HepG2 (cell line): ENCODE results near the gene ITGB2. TPM values are rescaled to one million over a fixed set of nuclear protein-coding genes. Genes with fewer than 3 reads are reported as not detected.

Experiments used
- HCFC1 ChIP-seq: fragments of 150-350 bp; IDR thresholded peaks from 2 replicates; pipeline ENCODE4 v1.6.1; 2014; ENCODE audit warnings: low read depth, low read length
- HNRNPL ChIP-seq: fragments of 200-400 bp; formaldehyde crosslinking; IDR thresholded peaks from 2 replicates; pipeline ENCODE4 v1.6.1; 2017; ENCODE audit warnings: mild to moderate bottlenecking, low read depth, low read length
- JARID2 ChIP-seq: sonication (generic); formaldehyde crosslinking; IDR thresholded peaks from 2 replicates; pipeline ENCODE4 v1.8.1; 2023; ENCODE audit warnings: missing genetic modification reagents, inconsistent platforms; ENCODE audit not compliant: insufficient replicate concordance
- MEF2D ChIP-seq: sonication (generic); formaldehyde crosslinking; IDR thresholded peaks from 2 replicates; pipeline ENCODE4 v1.5.1; 2020; ENCODE audit warnings: mild to moderate bottlenecking, missing genetic modification reagents
- NAIF1 ChIP-seq: sonication (generic); formaldehyde crosslinking; IDR thresholded peaks from 2 replicates; pipeline ENCODE4 v1.5.0; 2020; ENCODE audit warnings: mild to moderate bottlenecking, missing genetic modification reagents, borderline replicate concordance
- NR3C1 ChIP-seq: sonication (generic); formaldehyde crosslinking; IDR thresholded peaks from 2 replicates; pipeline ENCODE4 v1.4.0; 2020; ENCODE audit warnings: missing genetic modification reagents
- PHB2 ChIP-seq: fragments of 450-650 bp; IDR thresholded peaks from 2 replicates; pipeline ENCODE4 v1.6.1; 2018; ENCODE audit not compliant: partially characterized antibody
- RXRA ChIP-seq: sonication (generic); formaldehyde crosslinking; IDR thresholded peaks from 2 replicates; pipeline ENCODE4 v1.5.1; 2020; ENCODE audit warnings: missing genetic modification reagents
- SALL1 ChIP-seq: sonication (generic); formaldehyde crosslinking; IDR thresholded peaks from 2 replicates; pipeline ENCODE4 v1.8.0; 2022; ENCODE audit warnings: mild to moderate bottlenecking, missing genetic modification reagents
- SIN3B ChIP-seq: fragments of 150-350 bp; IDR thresholded peaks from 2 replicates; pipeline ENCODE4 v1.6.1; 2014; ENCODE audit warnings: low read length
- SMC3 ChIP-seq: IDR thresholded peaks from 2 replicates; pipeline ENCODE4 v1.6.1; 2011; ENCODE audit warnings: low read length, improper control_type of control experiment
- SOX13 ChIP-seq, 3 experiments: fragments of 450-650 bp in 1 of 3; sonication (generic) in 1 of 3; formaldehyde crosslinking in 1 of 3; IDR thresholded peaks in 2 of 3; conservative IDR thresholded peaks in 1 of 3; 2 replicates each; pipeline versions ENCODE4 v1.5.0 to v1.6.1; 2016 to 2020; ENCODE audit warnings: antibody characterized with exemption in 1 of 3, mild to moderate bottlenecking in 1 of 3, missing compliant biosample characterization in 1 of 3, missing genetic modification reagents in 1 of 3, moderate library complexity in 1 of 3
- XRCC5 ChIP-seq: fragments of 200-400 bp; formaldehyde crosslinking; optimal IDR thresholded peaks from 2 replicates; pipeline ENCODE3; 2017; ENCODE audit warnings: mild to moderate bottlenecking, low read length
- ZNF326 ChIP-seq: sonication (generic); formaldehyde crosslinking; IDR thresholded peaks from 2 replicates; pipeline ENCODE4 v1.4.0; 2020; ENCODE audit warnings: missing genetic modification reagents, borderline replicate concordance
- ZNF331 ChIP-seq: sonication (generic); formaldehyde crosslinking; IDR thresholded peaks from 2 replicates; pipeline ENCODE4 v1.4.0; 2020; ENCODE audit warnings: missing genetic modification reagents
- ZNF543 ChIP-seq: sonication (generic); formaldehyde crosslinking; IDR thresholded peaks from 2 replicates; pipeline ENCODE4 v1.4.0; 2020; ENCODE audit warnings: mild to moderate bottlenecking, missing genetic modification reagents
- ZNF552 ChIP-seq: sonication (generic); formaldehyde crosslinking; IDR thresholded peaks from 2 replicates; pipeline ENCODE4 v1.9.0; 2022; ENCODE audit warnings: missing genetic modification reagents, mild to moderate bottlenecking, borderline replicate concordance
- ZNF605 ChIP-seq: sonication (generic); formaldehyde crosslinking; IDR thresholded peaks from 2 replicates; pipeline ENCODE4 v1.8.0; 2022; ENCODE audit warnings: mild to moderate bottlenecking, missing genetic modification reagents
- polyA plus RNA-seq, 8 experiments: library from polyadenylated mRNA; depleted of rRNA in 3 of 8; stranded (reverse) in 7 of 8; unstranded in 1 of 8; fragments of >200 nt; fragmentation: Illumina TruSeq in 4 of 8; extraction: Trizol in 4 of 8; gene quantifications; 2 replicates each; pipeline versions ENCODE4 v1.2.1 to v1.2.3, GENCODE V29; 2011 to 2016; ENCODE audit warnings: low read depth in 4 of 8, missing spikeins in 1 of 8, mixed read lengths in 1 of 8; ENCODE audit not compliant: insufficient read depth in 1 of 8
- total RNA-seq, 5 experiments: library from RNA; depleted of rRNA; stranded (reverse); fragments of >200 nt; fragmentation: Illumina TruSeq; extraction: Trizol; gene quantifications; 2 replicates each; pipeline ENCODE4 v1.2.3, GENCODE V29; 2016; ENCODE audit warnings: low read depth in 1 of 5
- TF ChIP-seq, protein P1 (sequence below): sonication (generic); formaldehyde crosslinking; IDR thresholded peaks from 2 replicates; pipeline ENCODE4 v1.4.0; 2020; ENCODE audit warnings: mild to moderate bottlenecking, missing genetic modification reagents, borderline replicate concordance
- TF ChIP-seq, protein P2 (sequence below): sonication (generic); formaldehyde crosslinking; IDR thresholded peaks from 2 replicates; pipeline ENCODE4 v1.4.0; 2020; ENCODE audit warnings: missing genetic modification reagents, borderline replicate concordance
- TF ChIP-seq, protein P3 (sequence below): sonication (generic); formaldehyde crosslinking; IDR thresholded peaks from 2 replicates; pipeline ENCODE4 v1.4.0; 2020; ENCODE audit warnings: missing genetic modification reagents

Gene ITGB2
- total and polyA plus RNA-seq, 2 of the 13 experiments (the other 11 are each of a cell fraction or from before 2014, with no cell fraction given), result 4.2 to 18.0 TPM

DNA sequence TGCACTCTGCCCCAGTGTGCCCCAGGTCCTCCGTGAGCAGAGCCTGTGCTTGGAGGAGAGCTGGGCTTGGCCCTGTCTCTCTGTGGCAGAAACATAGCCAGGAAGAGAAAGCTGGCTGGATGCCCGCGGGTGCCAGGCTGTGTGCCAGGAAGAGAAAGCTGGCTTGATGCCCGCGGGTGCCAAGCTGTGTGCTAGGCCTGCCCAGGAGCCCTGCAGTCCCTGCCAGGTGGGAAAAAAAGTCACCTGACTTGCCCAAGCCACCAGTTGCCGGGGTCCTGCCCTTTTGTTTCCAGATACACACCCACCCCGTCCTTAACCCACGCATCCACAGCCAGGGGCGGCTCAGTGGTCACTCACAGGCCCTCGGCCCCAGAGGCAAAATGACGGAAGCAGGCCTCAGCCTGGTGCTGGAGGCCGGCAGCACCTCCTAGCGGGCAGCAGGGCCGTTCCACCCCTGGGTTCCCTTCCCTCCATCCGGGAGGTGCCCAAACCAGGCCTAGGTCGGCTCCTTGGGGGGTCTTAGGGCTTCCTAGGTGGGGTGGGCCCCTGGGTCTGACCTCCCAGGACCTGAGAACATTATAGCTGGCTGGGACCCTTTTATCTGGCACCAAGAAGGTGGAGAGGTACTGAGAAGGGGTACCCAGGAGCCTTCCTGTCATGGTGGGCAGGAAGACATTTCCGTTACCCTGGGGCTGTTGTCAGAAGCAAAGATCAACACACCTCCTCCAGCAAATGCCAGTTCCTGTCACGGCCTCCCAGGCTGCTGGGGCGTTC is 9.1 kb downstream of the ITGB2 start (continued):
- 0 out of 2 replicates have a peak, but pooled peaks have one; percentile 31 for TF ChIP-seq HCFC1
- TF ChIP-seq ZNF552 (CRISPR knock-in tag), result no peak
- TF ChIP-seq HNRNPL, result peak; percentile 99
- no peak for TF ChIP-seq SOX13 (IDR thresholded peaks at IDR 0.05)
- TF ChIP-seq SOX13 (CRISPR knock-in tag; conservative IDR thresholded peaks at IDR 0.05 in 1 of 2, IDR thresholded peaks at IDR 0.05 in 1 of 2), result no peak
- TF ChIP-seq SALL1, result no peak
- TF ChIP-seq XRCC5, result peak; percentile 75
- TF ChIP-seq NAIF1 (CRISPR knock-in tag), result no peak
- peak; percentile 19; the same call in 1 of the 2 replicates for TF ChIP-seq SIN3B
- TF ChIP-seq ZNF605, result no peak
- no peak for TF ChIP-seq ZNF331 (CRISPR knock-in tag)
- TF ChIP-seq, protein P1, sequence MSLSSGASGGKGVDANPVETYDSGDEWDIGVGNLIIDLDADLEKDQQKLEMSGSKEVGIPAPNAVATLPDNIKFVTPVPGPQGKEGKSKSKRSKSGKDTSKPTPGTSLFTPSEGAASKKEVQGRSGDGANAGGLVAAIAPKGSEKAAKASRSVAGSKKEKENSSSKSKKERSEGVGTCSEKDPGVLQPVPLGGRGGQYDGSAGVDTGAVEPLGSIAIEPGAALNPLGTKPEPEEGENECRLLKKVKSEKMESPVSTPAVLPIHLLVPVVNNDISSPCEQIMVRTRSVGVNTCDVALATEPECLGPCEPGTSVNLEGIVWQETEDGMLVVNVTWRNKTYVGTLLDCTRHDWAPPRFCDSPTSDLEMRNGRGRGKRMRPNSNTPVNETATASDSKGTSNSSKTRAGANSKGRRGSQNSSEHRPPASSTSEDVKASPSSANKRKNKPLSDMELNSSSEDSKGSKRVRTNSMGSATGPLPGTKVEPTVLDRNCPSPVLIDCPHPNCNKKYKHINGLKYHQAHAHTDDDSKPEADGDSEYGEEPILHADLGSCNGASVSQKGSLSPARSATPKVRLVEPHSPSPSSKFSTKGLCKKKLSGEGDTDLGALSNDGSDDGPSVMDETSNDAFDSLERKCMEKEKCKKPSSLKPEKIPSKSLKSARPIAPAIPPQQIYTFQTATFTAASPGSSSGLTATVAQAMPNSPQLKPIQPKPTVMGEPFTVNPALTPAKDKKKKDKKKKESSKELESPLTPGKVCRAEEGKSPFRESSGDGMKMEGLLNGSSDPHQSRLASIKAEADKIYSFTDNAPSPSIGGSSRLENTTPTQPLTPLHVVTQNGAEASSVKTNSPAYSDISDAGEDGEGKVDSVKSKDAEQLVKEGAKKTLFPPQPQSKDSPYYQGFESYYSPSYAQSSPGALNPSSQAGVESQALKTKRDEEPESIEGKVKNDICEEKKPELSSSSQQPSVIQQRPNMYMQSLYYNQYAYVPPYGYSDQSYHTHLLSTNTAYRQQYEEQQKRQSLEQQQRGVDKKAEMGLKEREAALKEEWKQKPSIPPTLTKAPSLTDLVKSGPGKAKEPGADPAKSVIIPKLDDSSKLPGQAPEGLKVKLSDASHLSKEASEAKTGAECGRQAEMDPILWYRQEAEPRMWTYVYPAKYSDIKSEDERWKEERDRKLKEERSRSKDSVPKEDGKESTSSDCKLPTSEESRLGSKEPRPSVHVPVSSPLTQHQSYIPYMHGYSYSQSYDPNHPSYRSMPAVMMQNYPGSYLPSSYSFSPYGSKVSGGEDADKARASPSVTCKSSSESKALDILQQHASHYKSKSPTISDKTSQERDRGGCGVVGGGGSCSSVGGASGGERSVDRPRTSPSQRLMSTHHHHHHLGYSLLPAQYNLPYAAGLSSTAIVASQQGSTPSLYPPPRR (CRISPR knock-in tag), result peak; percentile 71
- TF ChIP-seq, protein P2, sequence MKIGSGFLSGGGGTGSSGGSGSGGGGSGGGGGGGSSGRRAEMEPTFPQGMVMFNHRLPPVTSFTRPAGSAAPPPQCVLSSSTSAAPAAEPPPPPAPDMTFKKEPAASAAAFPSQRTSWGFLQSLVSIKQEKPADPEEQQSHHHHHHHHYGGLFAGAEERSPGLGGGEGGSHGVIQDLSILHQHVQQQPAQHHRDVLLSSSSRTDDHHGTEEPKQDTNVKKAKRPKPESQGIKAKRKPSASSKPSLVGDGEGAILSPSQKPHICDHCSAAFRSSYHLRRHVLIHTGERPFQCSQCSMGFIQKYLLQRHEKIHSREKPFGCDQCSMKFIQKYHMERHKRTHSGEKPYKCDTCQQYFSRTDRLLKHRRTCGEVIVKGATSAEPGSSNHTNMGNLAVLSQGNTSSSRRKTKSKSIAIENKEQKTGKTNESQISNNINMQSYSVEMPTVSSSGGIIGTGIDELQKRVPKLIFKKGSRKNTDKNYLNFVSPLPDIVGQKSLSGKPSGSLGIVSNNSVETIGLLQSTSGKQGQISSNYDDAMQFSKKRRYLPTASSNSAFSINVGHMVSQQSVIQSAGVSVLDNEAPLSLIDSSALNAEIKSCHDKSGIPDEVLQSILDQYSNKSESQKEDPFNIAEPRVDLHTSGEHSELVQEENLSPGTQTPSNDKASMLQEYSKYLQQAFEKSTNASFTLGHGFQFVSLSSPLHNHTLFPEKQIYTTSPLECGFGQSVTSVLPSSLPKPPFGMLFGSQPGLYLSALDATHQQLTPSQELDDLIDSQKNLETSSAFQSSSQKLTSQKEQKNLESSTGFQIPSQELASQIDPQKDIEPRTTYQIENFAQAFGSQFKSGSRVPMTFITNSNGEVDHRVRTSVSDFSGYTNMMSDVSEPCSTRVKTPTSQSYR (CRISPR knock-in tag), result no peak
- 0 out of 2 replicates have a peak, but pooled peaks have one; percentile 17 for TF ChIP-seq RXRA (CRISPR knock-in tag)
- no peak for TF ChIP-seq NR3C1 (CRISPR knock-in tag)
- no peak for TF ChIP-seq PHB2
- no peak for TF ChIP-seq JARID2 (CRISPR knock-in tag)
- TF ChIP-seq ZNF543 (CRISPR knock-in tag), result peak; percentile 89; the same call in 1 of the 2 replicates
- no peak; the same call in 1 of the 2 replicates for TF ChIP-seq SMC3
- TF ChIP-seq, protein P3, sequence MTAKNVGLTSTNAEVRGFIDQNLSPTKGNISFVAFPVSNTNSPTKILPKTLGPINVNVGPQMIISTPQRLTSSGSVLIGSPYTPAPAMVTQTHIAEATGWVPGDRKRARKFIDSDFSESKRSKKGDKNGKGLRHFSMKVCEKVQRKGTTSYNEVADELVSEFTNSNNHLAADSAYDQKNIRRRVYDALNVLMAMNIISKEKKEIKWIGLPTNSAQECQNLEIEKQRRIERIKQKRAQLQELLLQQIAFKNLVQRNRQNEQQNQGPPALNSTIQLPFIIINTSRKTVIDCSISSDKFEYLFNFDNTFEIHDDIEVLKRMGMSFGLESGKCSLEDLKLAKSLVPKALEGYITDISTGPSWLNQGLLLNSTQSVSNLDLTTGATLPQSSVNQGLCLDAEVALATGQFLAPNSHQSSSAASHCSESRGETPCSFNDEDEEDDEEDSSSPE (CRISPR knock-in tag), result no peak
- TF ChIP-seq ZNF326 (CRISPR knock-in tag), result no peak
- no peak; the same call in 1 of the 2 replicates for TF ChIP-seq MEF2D
